ENCODE results near the gene APMAP. TPM values are rescaled to one million over a fixed set of nuclear protein-coding genes. Genes with fewer than 3 reads are reported as not detected.

APMAP gene
- total RNA-seq, 4 donors from 2014 or later, result 85.3 to 337 (median 163) TPM

DNA sequence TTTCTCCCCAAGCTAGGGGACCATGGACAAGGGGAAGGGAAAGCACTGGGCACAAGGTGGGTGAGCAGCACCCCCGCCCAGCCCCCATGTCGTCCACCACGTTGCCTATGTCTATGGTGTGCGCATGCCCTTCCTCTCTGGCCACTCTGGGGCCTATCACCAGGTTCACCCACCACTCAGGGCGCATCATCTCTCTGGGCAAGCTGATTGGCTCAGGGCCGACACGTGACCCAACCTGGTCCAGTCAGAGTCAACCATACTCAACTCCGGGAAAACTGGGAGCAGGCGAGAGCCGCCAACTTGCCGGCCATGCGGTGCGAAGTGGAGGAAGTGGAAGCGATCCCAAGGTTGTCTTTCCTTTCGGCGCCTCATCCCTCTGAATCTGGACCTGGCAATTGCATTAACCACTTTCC lies 39.5 kb upstream of the APMAP start:
- ATAC-seq (ENCODE audit: low FRiP score) (no peak), DNase-seq (ENCODE audit: low spot score) (no peak)
- TF ChIP-seq CTCF (IDR thresholded peaks at IDR 0.05), result no peak

DNA sequence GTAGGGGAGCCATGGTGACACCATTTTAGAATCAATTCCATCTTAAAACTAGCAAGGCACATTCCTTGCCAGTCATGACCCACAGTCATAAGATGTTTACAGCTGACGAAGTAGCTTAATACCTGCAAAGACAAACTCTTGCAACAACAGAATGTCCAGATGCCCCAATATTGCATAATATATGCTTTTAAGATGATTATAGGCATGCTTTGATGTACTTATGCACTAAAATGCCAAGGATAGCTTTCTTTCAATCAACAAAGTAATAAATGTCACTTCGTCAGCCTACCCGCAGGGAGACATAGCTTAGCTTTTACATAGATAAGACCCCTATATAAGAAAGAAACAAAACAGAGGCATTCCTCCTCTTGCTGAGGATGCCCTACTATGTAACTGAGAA lies 38.7 kb upstream of the APMAP start:
- no peak for TF ChIP-seq CTCF (IDR thresholded peaks at IDR 0.05)
- no peak for ATAC-seq (ENCODE audit: low FRiP score)
- DNase-seq (ENCODE audit: low spot score), result no peak

- ATAC-seq (ENCODE audit: low FRiP score) (no peak), DNase-seq (ENCODE audit: low spot score) (no peak)
- no peak for TF ChIP-seq CTCF (IDR thresholded peaks at IDR 0.05)
These were observed 38.2 kb upstream of the APMAP start for GRCh38 chr20:25030649-25031207.

GRCh38 chr20:25030007-25030648 lies 37.6 kb upstream of the APMAP start:
- no peak for TF ChIP-seq CTCF (IDR thresholded peaks at IDR 0.05)
- DNase-seq (ENCODE audit: low spot score) (no peak), ATAC-seq (ENCODE audit: low FRiP score) (no peak)

GRCh38 chr20:25025986-25026605 lies 33.5 kb upstream of the APMAP start:
- TF ChIP-seq CTCF (IDR thresholded peaks at IDR 0.05), result no peak
- no peak for DNase-seq (ENCODE audit: low spot score)
- ATAC-seq (ENCODE audit: low FRiP score), result no peak

- DNase-seq (ENCODE audit: low spot score) (no peak), ATAC-seq (ENCODE audit: low FRiP score) (no peak)
- TF ChIP-seq CTCF (IDR thresholded peaks at IDR 0.05), result no peak
These were observed 32.7 kb upstream of the APMAP start for GRCh38 chr20:25025091-25025861.
